Measurements from ENCODE around the gene THRA. TPM values are rescaled to one million over a fixed set of nuclear protein-coding genes. Genes with fewer than 3 reads are reported as not detected.

The THRA gene
- total and polyA plus RNA-seq, 9 of the 15 experiments (the other 6 are each of a cell fraction or from before 2014, with no cell fraction given) = 0.34 to 23.4 (median 12.7) TPM

DNA sequence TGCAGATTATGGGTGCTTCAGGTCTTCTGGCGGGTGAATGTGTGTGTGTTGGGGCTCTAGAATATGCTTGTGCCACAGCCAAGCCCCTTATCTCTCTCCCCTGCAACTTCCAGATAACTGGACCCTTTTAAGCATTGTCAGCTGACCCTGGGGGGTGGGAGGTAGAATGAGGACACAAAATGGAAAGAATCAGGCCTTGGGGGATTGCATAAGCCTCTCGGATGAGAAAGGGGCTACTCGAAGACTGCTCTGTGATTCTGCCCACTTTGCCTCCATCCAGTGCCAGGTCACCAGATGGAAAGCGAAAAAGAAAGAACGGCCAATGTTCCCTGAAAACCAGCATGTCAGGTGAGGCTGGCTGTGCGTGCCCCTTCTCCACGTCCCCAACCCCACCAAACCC is 13.8 kb downstream of the THRA start (continued):
- no peak for TF ChIP-seq NR4A1 (CRISPR knock-in tag; IDR thresholded peaks at IDR 0.05)
- peak; percentile 55; the same call in 1 of the 2 replicates for TF ChIP-seq NR4A1 (tag; IDR thresholded peaks at IDR 0.05)
- no peak for TF ChIP-seq HNRNPLL (IDR thresholded peaks at IDR 0.05; ENCODE audit: low read depth, low read length, poor library complexity, severe bottlenecking)
- no peak for TF ChIP-seq ZNF354B (CRISPR knock-in tag; IDR thresholded peaks at IDR 0.05)
- no peak for TF ChIP-seq NCOA4 (IDR thresholded peaks at IDR 0.05; ENCODE audit: partially characterized antibody)
- TF ChIP-seq BRD4 (IDR thresholded peaks at IDR 0.05) = no peak
- TF ChIP-seq, protein P1, sequence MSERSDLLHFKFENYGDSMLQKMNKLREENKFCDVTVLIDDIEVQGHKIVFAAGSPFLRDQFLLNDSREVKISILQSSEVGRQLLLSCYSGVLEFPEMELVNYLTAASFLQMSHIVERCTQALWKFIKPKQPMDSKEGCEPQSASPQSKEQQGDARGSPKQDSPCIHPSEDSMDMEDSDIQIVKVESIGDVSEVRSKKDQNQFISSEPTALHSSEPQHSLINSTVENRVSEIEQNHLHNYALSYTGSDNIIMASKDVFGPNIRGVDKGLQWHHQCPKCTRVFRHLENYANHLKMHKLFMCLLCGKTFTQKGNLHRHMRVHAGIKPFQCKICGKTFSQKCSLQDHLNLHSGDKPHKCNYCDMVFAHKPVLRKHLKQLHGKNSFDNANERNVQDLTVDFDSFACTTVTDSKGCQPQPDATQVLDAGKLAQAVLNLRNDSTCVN (CRISPR knock-in tag; IDR thresholded peaks at IDR 0.05) = no peak
- no peak for TF ChIP-seq ZNF766 (CRISPR knock-in tag; conservative IDR thresholded peaks at IDR 0.05)
- peak; percentile 66; the same call in 1 of the 2 replicates for TF ChIP-seq SMAD4 (CRISPR knock-in tag; conservative IDR thresholded peaks at IDR 0.05)
- TF ChIP-seq ZFPM2 (CRISPR knock-in tag; IDR thresholded peaks at IDR 0.05) = no peak
- no peak for TF ChIP-seq MCM5 (IDR thresholded peaks at IDR 0.05; ENCODE audit: low read depth)
- TF ChIP-seq SRSF9 (IDR thresholded peaks at IDR 0.05; ENCODE audit: borderline replicate concordance, low read depth, low read length) = no peak
- no peak for TF ChIP-seq ETV1 (tag; conservative IDR thresholded peaks at IDR 0.05; ENCODE audit: low read depth)
- TF ChIP-seq, protein P2, sequence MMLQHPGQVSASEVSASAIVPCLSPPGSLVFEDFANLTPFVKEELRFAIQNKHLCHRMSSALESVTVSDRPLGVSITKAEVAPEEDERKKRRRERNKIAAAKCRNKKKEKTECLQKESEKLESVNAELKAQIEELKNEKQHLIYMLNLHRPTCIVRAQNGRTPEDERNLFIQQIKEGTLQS (IDR thresholded peaks at IDR 0.05) = peak; percentile 47; the same call in 1 of the 2 replicates
- TF ChIP-seq, protein P2 (CRISPR knock-in tag; conservative IDR thresholded peaks at IDR 0.05) = no peak
- TF ChIP-seq ZNF232 (CRISPR knock-in tag; IDR thresholded peaks at IDR 0.05) = no peak
- TF ChIP-seq ZBTB43 (CRISPR knock-in tag; IDR thresholded peaks at IDR 0.05) = no peak
- no peak for TF ChIP-seq ZNF740 (CRISPR knock-in tag; IDR thresholded peaks at IDR 0.05)
- TF ChIP-seq ZNF740 (tag; IDR thresholded peaks at IDR 0.05) = peak in 1 of 2 experiments; percentile 55; a peak in 1 of 4 replicates
- TF ChIP-seq ZNF589 (CRISPR knock-in tag; IDR thresholded peaks at IDR 0.05; ENCODE audit: low read depth) = no peak
- TF ChIP-seq, protein P3, sequence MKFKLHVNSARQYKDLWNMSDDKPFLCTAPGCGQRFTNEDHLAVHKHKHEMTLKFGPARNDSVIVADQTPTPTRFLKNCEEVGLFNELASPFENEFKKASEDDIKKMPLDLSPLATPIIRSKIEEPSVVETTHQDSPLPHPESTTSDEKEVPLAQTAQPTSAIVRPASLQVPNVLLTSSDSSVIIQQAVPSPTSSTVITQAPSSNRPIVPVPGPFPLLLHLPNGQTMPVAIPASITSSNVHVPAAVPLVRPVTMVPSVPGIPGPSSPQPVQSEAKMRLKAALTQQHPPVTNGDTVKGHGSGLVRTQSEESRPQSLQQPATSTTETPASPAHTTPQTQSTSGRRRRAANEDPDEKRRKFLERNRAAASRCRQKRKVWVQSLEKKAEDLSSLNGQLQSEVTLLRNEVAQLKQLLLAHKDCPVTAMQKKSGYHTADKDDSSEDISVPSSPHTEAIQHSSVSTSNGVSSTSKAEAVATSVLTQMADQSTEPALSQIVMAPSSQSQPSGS (CRISPR knock-in tag; IDR thresholded peaks at IDR 0.05) = no peak
- TF ChIP-seq, protein P4, sequence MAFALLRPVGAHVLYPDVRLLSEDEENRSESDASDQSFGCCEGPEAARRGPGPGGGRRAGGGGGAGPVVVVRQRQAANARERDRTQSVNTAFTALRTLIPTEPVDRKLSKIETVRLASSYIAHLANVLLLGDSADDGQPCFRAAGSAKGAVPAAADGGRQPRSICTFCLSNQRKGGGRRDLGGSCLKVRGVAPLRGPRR (CRISPR knock-in tag; IDR thresholded peaks at IDR 0.05) = no peak
- TF ChIP-seq L3MBTL2 (IDR thresholded peaks at IDR 0.05) = peak; percentile 21; the same call in 1 of the 2 replicates
- no peak for TF ChIP-seq KDM4B (IDR thresholded peaks at IDR 0.05; ENCODE audit: borderline replicate concordance in 2 of 2, low read depth in 1 of 2)
- no peak for TF ChIP-seq MAFG (tag; conservative IDR thresholded peaks at IDR 0.05)

All from K562 (cell line).